GOT3 (cell line): Measurements from ENCODE around the gene USP40.

ENCODE experiments used
- DNase-seq: peaks from one replicate; lab custom pipeline; 2025; ENCODE audit warnings: mixed read lengths; lab: John Stamatoyannopoulos, UW

Gene USP40

GRCh38 chr2:233551491-233551890 is 15.1 kb downstream of the USP40 start:
- DNase-seq, result no peak

GRCh38 chr2:233546774-233547173 is 19.8 kb downstream of the USP40 start:
- no peak for DNase-seq

GRCh38 chr2:233546101-233546500 is 20.5 kb downstream of the USP40 start:
- no peak for DNase-seq

GRCh38 chr2:233544200-233544610 is 22.4 kb downstream of the USP40 start:
- DNase-seq, result no peak

DNA sequence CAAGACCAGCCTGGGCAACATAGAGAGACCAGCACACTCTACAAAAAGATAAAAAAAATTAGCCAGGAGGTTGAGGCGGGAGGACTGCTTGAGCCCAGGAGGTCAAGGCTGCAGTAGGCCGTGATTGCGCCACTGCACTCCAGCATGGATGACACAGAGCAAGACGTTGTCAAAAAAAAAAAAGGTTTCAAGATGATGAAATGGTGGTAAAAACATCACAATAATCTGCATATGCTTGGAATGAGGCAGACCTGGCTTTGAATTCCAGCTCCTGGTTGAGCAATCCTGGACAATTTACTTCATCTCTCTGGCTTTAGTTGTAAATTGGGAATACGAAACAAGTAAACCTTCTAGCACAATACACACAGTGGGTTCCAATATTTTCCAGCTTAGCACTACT is 24.1 kb downstream of the USP40 start:
- no peak for DNase-seq

DNA sequence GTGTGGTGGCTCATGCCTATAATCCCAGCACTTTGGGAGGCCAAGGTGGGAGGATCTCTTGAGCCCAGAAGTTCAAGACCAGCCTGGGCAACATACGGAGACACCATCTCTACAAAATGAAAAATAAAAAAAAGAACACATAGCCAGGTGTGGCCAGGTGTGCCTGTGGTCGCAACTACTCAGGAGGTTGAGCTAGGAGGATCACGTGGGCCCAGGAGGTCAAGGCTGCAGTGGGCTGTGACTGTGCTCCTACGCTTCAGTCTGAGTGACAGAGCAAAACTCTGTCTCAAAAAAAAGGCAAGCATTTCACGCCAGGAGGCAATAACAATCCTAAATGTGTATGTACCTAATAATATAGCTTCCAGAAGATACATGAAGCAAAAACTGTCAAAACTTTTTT is 27.8 kb downstream of the USP40 start:
- DNase-seq, result no peak

- no peak for DNase-seq
Measured at GRCh38 chr2:233535271-233535670, 31.3 kb downstream of the USP40 start.

DNA sequence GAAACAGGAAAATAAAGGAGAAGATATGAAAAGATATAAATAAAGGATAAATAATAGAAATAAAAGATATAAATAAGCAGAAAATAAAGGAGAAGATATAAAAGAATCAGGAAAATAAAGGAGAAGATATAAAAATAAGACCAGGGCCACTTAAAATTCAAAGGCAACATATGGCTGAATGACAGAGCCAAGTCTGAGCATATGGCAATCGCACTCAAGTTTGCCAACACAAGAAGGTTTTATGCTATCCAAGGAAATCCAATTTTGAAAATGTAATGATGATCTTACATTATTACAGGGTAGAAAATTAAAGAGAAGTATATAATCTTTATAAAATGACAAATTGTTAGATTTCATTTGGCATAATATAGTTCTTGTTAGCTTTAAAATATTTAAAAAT is 33.6 kb downstream of the USP40 start:
- DNase-seq, result no peak

- DNase-seq, result no peak
Measured at GRCh38 chr2:233531955-233532354, 34.6 kb downstream of the USP40 start.

GRCh38 chr2:233530381-233530780 is 36.2 kb downstream of the USP40 start:
- DNase-seq, result no peak

DNA sequence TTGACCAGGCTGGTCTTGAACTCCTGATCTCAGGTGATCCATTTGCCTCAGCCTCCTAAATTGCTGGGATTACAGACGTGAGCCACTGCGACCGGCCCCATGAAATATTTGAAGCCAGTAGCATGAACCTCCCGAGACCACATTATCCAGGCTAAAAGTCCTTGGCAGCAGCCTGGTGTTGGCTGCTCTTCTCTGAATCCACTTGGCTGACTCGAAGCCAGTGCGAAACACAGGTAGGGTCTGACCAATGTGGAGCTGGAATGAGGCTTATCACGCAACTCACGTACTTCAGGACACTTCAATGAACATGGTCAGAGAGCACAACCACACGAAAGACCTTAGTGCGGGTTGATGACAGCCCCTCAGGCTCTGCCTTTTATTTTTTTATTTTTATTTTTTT is 38.4 kb downstream of the USP40 start:
- DNase-seq, result no peak

DNA sequence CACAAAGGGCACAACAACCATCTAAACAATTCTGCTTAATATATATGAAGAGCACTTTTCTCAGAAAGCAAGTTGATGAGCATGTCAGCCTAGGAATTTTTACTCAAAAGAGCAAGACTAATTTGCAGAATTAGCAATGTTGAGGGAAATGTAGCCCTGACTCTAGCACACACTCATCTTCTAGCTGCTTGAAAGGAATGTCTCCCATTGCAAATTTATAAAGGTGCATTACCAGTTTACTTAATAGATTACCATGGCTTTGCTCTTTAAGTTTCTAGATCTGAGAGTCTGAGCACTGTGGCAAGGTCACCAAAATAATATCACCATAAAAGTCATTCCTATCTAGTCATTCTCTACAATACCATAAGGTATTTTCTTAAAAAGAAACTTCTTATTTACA is 40.8 kb downstream of the USP40 start:
- DNase-seq, result no peak

DNA sequence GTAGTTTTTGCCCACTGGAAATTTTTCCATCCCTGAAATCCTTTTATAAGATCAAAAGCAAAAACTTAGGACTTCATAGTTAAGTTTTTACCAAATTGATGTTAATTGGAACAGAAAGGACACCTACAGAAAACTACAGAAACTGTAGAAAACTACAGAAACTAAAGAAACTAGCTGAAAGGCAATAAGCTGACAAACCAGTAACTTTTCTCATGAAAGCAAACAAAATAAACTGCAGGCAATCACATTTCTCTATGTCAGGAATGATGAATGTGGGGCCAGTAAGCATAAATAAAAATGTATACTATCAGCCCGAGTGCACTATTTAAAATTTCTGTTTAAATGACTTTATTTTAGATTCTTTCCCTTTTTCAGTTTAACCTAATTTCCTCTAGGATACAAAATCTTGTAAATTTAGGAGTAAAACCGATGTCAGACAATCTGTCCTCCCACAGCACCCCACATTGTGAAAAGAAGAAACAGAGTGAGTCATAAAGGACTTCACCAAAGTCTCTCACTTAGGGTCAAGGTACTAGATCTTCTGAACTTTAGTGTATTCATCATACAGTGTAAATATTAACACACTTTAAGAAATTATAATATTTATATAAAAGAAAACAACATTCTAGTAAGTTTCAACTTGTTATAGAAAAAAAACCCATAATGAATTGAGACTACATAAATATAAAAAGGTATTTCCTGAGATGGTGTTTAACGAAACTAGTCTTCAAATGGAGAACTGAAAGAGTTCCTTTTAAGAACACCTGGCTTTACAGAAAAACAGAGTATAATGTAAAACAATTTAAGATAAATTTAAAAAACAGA is 46.6 kb downstream of the USP40 start:
- DNase-seq, result no peak

GRCh38 chr2:233513953-233514655 is 52.5 kb downstream of the USP40 start:
- DNase-seq, result no peak

- DNase-seq, result no peak
Measured at GRCh38 chr2:233503947-233504637, 62.5 kb downstream of the USP40 start.

DNA sequence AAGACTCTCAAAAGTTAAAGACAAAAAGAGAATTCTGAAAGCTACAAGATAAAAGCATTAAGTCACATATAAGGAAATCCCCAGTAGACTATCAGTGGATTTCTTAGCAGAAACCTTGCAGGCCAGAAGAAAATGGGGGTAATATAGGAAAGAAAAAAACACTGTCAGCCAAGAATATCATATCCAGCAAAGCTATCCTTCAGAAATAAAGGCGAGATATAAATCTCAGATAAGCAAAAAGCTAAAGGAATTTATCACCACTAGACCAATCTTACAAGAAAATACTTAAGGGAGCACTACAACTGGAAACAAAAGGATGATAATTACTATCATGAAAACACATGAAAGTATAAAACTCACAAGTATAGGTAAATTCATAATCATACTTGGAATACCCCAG is 63.1 kb downstream of the USP40 start:
- no peak for DNase-seq

DNA sequence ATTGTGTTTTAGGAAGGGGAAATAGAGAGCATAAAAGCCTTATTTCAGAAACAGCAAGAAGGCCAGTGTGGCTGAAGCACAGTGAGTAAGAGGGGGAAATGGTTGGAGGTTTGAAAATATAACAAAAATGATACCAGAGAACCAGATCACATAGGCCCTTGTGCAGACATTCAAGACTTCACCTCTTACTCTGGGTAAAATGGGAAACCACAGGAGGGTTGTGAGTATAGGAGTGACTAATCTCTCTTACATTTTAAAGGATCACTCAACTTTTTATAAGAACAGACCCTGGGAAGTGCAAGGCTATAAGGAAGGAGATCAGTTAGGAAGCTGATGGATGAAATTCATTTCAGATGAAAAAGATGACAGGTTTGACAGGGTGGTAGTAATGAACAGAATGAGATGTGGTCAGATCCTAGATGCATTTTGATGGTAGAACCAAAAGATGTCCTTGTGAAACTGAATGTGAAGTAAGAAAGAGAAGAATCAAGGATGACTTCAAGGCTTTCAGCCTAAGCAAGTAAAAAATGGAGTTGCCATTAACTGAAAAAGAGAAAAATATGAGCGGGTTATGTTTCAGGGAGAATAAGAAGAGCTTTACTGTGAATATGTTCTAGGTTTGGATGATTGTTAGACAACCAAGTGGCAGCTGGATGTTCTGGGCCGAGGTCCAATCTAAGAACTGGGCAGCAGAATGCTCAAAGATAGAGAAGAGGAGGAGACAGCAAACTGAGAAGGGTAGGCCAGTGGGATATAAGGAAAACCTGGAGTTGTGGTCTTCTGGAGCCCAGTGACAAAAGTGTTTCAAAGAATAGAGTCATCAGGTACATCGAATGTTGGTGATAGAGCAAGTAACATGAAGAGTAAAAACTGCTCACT is 65.1 kb downstream of the USP40 start:
- DNase-seq, result no peak

- no peak for DNase-seq
Measured at GRCh38 chr2:233499928-233500327, 66.7 kb downstream of the USP40 start.

DNA sequence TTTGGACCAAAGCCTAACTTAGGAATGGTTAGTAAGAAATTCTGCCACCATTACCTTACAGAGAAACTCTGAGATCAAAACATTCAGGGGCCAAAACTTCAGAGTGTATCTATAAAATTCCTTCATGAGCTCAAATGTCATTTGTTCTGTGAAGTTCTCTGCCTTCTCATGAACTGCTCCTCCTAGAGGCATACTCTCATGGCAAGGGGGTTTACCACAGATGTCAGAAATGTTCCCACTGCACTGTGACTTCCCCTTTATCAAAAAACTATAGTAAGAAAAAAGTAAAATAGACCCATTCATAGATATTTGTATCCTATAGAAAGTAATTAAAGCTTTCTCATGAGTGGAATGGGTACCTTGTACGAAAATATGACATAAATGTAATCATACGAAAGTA is 68.5 kb downstream of the USP40 start:
- no peak for DNase-seq

DNA sequence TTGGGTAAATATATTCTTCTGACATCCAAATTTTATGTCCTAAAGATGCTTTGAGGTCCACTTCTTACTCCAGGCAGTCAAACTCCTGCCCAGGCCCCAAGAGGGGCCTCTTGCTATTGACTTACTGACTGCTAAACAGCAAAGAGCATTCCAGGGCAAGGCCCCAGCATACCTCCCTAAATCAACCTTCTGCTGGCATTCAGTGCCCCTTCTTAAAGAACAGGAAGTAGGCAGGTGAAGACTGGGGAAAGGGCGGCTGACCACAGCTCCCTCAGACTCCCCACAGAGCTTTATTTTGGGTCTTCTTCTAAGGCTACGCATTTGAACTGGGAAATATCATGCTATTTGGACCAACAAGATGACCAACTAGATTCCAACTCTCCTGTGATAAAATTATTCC is 68.9 kb downstream of the USP40 start:
- no peak for DNase-seq

DNA sequence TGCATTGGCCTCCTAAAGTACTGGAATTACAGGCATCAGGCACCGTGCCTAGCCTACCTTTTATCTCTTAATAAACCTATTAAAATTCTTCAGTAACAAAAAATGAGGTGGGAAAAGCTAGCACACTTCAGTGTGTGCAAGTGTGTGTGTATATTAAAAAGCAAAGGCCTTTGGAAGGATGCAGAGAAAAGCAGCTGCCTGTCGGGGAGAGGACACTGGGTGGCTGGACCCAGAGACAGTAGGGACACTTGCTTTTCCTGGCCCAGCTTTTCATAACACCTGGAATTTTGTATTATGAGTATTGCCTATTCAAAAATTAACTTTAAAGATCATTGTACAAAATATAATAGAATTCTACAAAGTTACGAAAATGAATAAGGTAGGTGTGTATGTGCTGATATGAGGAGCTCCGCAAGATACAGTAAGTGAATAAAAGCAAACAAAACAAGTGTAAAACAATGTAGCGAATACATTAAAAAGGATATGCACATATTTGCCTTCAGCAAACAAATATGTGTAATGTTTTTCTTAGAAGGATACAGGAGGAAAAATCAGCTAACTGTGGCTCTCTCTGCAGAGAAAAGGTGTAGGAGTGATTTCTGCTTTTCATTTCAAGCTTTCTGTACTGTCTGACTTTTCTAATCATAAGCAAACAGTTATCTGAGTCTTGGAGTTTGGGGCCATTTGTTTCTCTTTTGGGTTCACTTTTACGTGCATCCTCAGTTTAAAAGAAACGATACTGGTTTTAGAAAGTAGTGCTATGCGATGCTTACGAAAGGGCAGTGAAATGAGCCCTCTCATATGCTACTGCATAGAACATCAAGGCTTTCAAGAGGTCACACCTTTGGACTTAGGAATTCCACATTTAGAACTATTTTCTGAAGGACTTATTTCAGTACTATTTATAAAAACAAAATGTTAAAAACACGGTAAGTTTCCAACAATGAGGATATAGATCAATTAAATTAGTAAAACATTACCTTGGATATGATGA is 70.8 kb downstream of the USP40 start:
- no peak for DNase-seq
